ENCODE results near the gene RWDD4.

DNA sequence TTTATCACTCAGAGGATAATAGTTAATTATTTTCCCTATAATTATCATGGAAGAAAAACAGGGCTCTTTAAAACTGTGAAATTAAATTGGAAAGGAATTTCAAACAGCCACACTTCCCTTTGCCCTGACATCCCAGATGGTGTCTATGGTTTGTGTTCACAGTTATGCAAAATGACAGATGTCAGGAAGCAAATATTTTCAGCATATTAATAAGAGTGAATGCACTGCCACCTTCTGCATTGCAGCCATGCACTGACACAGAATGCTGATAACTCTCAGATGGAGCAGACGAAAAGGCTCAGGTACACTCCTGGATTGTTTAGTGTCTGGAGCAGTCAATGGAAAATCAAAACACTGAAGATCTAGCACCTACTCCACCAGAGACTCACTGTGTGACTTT, 57.6 kb downstream of the RWDD4 start:
- TF ChIP-seq, protein P1, sequence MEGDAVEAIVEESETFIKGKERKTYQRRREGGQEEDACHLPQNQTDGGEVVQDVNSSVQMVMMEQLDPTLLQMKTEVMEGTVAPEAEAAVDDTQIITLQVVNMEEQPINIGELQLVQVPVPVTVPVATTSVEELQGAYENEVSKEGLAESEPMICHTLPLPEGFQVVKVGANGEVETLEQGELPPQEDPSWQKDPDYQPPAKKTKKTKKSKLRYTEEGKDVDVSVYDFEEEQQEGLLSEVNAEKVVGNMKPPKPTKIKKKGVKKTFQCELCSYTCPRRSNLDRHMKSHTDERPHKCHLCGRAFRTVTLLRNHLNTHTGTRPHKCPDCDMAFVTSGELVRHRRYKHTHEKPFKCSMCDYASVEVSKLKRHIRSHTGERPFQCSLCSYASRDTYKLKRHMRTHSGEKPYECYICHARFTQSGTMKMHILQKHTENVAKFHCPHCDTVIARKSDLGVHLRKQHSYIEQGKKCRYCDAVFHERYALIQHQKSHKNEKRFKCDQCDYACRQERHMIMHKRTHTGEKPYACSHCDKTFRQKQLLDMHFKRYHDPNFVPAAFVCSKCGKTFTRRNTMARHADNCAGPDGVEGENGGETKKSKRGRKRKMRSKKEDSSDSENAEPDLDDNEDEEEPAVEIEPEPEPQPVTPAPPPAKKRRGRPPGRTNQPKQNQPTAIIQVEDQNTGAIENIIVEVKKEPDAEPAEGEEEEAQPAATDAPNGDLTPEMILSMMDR (IDR thresholded peaks at IDR 0.05): no peak
- TF ChIP-seq POLR2A (IDR thresholded peaks at IDR 0.05): no peak
